ENCODE results near the gene PIK3IP1. TPM values are rescaled to one million over a fixed set of nuclear protein-coding genes. Genes with fewer than 3 reads are reported as not detected.

Gene PIK3IP1
- 32.4 TPM for total RNA-seq

GRCh38 chr22:31292236-31292989 is at the start of gene PIK3IP1:
PIK3IP1 (minus strand) TSS chr22:31292488; CDS start chr22:31292344, 144 bp downstream.
- peaks cover 63% of the 10 kb centered on the region for H3K4me1 ChIP-seq
- DNase-seq (ENCODE audit: extremely low spot score in 2 of 2), result peak in 1 of 2 donors; percentile 94
- peak within 1 kb of the TSS; percentile 97 for H3K27ac ChIP-seq
- peak within 1 kb of the TSS; percentile 69 to 81 for H3K4me3 ChIP-seq
- intact Hi-C loops (cut with DNase I), result no loop called here
- peak in 2 of 3 experiments; percentile 42 to 47 for TF ChIP-seq CTCF (IDR thresholded peaks at IDR 0.05)
- TF ChIP-seq POLR2A (IDR thresholded peaks at IDR 0.05), result peak; percentile 43 to 82
- TF ChIP-seq POLR2AphosphoS5 (IDR thresholded peaks at IDR 0.05; ENCODE audit: insufficient read depth in 1 of 2, low read depth in 1 of 2), result peak; percentile 88 to 98
- H3K9me3 ChIP-seq, result no peaks in the 10 kb centered on the region
- H3K27me3 ChIP-seq, result no peaks in the 10 kb centered on the region
- H3K36me3 ChIP-seq, result peaks cover 0 to 18% of the 10 kb centered on the region in 2 donors

- no peaks in the 10 kb centered on the region for H3K27me3 ChIP-seq
- no peak overlapping the region for H3K27ac ChIP-seq
- intact Hi-C loops (cut with DNase I), result no loop called here
- H3K4me3 ChIP-seq, result no peak overlapping the region
- DNase-seq (ENCODE audit: extremely low spot score in 2 of 2), result no peak
- peaks cover 55% of the 10 kb centered on the region for H3K4me1 ChIP-seq
- peaks cover 0 to 22% of the 10 kb centered on the region in 2 donors for H3K36me3 ChIP-seq
- no peaks in the 10 kb centered on the region for H3K9me3 ChIP-seq
- TF ChIP-seq CTCF (IDR thresholded peaks at IDR 0.05) (no peak), POLR2AphosphoS5 (IDR thresholded peaks at IDR 0.05; ENCODE audit: insufficient read depth in 1 of 2, low read depth in 1 of 2) (no peak), POLR2A (IDR thresholded peaks at IDR 0.05) (no peak)
Measured at GRCh38 chr22:31341386-31342088, 49.2 kb upstream of the PIK3IP1 start.

GRCh38 chr22:31340765-31341247 is 48.5 kb upstream of the PIK3IP1 start:
- TF ChIP-seq CTCF (IDR thresholded peaks at IDR 0.05) (no peak), POLR2A (IDR thresholded peaks at IDR 0.05) (no peak), POLR2AphosphoS5 (IDR thresholded peaks at IDR 0.05; ENCODE audit: insufficient read depth in 1 of 2, low read depth in 1 of 2) (no peak)
- H3K4me1 ChIP-seq, result peaks cover 55% of the 10 kb centered on the region
- H3K36me3 ChIP-seq, result peaks cover 0 to 22% of the 10 kb centered on the region in 2 donors
- no peak for DNase-seq (ENCODE audit: extremely low spot score in 2 of 2)
- no peaks in the 10 kb centered on the region for H3K27me3 ChIP-seq
- H3K27ac ChIP-seq, result no peak overlapping the region
- H3K9me3 ChIP-seq, result no peaks in the 10 kb centered on the region
- intact Hi-C loops (cut with DNase I), result no loop called here
- no peak overlapping the region for H3K4me3 ChIP-seq

GRCh38 chr22:31340360-31340759 is 48.1 kb upstream of the PIK3IP1 start:
- H3K27ac ChIP-seq, result no peak overlapping the region

More at GRCh38 chr22:31340360-31340759, 48.1 kb upstream of the PIK3IP1 start:
- Histone ChIP-seq H3K4me1 (peaks cover 51% of the 10 kb centered on the region), H3K36me3 (peaks cover 0 to 27% of the 10 kb centered on the region in 2 donors), H3K4me3 (no peak overlapping the region), H3K9me3 (no peaks in the 10 kb centered on the region), H3K27me3 (no peaks in the 10 kb centered on the region)
- no peak for DNase-seq (ENCODE audit: extremely low spot score in 2 of 2)
- no peak for TF ChIP-seq POLR2A (IDR thresholded peaks at IDR 0.05)
- no peak for TF ChIP-seq CTCF (IDR thresholded peaks at IDR 0.05)
- no peak for TF ChIP-seq POLR2AphosphoS5 (IDR thresholded peaks at IDR 0.05; ENCODE audit: insufficient read depth in 1 of 2, low read depth in 1 of 2)
- intact Hi-C loops (cut with DNase I), result no loop called here
